HG03045 (cell line): ENCODE data around the gene MRPL37.

Experiments
- ATAC-seq: cut with Tn5 transposase; IDR thresholded peaks from one replicate; pipeline ENCODE4 v1.9.1; 2021; ENCODE audit warnings: mild to moderate bottlenecking, moderate library complexity; ENCODE audit not compliant: unreplicated experiment

Gene MRPL37

DNA sequence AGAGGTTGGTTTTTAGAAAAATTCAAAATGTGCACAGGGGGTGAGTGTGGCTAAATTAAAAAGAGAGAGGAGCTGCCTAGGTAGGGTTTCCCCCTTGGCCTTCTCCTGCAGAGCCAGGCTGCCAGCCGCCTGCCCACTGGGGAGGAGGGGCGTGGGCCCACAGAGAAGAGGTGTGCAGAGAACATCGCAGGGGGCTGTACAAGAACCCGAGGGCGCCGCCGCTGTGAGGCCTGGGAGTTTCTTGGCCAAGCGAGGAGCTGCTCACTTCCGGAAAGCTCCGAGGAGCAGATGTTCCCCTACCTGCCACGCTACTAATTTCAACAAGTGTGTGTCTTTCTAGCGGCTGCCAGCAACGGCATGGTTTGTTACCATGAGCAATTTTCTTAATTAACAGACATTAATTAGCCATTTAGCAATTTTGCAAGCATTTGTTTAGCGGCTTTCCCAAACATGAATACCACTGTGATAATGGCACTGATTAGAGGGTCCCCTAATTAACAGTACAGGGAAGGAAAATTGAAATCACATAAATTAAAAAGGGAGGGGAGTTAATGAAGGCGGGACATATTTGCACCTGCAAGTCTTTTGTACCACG, 59.7 kb downstream of the MRPL37 start:
- no peak for ATAC-seq

DNA sequence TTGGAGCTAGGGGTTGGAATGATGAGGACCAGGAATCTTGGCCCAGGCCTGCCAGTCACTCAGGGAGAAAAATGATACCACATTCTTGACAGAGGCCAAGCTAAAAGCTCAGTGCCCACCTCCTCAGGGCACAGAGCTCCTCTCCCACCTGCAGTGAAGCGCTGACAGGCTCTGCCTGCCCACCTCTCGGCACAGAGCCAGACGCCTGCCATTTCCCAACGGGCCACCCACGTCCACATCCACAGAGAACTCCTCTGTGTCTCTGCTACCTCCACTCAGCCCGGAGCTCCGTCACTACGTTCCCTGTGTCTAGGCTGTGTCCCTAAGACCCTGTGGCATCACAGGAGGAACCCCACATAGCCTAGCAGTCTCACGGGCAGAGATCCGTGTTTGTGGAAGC, 60.8 kb downstream of the MRPL37 start:
- ATAC-seq = no peak

DNA sequence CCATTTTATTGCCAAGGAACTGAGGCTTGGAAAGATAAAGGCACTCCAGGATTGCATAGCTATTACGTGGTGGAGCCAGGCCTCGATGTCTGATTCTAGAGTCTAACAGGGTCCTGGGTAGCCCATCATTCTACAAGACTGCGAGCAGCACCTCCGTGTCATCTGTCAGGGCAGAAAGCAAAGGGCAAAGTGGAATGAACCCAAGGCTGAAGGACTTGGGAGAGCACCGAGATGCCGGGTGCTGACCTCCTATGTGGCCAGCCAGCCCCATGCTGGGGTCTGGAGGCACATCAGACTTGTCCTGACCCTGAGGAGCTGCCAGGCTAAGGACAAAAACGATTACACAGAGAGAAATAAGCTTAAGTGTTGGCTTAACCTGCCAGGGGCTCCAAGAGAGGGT, 62.3 kb downstream of the MRPL37 start:
- no peak for ATAC-seq

DNA sequence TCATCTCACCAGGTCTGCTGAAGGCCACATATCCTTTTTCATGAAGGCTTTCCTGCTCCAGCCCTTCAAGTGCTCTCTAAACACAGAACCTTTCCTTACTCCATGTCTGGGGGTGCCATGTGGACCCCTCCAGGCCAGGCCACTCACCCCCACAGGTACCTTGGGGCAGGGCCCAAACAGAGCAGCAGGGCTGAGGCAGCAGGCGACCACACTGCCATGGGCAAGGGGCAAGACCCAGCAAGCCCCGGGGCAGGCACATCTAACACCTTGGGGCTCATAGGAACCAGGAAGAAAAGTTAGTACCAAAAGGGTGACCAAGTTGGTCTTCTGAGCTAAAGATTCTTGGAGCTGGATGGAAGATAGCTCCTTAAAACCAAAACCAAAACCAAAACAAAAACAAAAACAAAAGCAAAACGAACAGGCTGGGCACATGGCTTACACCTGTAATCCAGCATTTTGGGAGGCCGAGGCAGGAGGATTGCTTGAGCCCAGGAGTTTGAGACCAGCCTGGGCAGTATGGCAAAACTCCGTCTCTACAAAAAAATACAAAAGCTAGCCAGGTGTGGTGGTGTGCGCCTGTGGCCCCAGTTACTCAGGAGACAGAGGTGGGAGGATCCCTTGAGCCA, 63.7 kb downstream of the MRPL37 start:
- ATAC-seq = no peak

DNA sequence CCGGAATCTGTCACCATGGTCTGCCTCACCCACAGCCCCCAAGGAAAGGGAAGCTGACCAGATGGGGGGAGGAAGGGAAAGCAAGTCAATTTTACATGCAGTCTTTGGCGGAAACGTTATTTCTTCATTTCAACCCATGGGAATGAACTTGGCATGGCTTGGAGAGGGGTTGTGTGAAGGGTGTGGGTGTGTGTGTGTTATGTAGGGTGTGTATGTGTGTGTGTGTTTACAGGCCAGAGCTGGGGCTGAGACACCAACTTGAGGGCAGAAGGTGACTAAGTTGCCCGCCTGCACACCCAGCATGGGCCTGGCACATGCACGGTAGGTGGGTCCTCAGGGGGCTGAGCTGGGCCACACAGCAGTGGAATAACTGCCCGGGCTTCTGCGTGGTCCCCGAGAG, 65.2 kb downstream of the MRPL37 start:
- no peak for ATAC-seq

DNA sequence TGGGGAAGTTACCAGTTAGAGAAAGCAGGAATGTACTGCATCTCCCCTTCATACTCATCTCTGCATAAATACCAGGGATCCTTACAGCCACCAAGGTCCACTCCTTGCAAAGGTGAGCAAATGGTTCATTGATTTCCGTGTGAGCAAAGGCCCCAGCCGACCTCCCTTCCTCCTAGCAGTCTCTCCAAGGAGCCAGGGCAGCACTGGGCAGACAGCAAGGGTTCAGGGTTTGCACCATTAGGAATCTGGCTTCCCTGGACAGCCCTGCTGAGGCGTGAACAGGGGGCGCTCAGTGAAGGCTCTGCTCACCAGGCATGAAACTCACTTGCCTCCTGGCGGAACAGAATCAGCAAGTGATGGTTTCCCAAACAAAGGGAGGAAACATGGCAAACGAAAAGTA, 65.7 kb downstream of the MRPL37 start:
- no peak for ATAC-seq

DNA sequence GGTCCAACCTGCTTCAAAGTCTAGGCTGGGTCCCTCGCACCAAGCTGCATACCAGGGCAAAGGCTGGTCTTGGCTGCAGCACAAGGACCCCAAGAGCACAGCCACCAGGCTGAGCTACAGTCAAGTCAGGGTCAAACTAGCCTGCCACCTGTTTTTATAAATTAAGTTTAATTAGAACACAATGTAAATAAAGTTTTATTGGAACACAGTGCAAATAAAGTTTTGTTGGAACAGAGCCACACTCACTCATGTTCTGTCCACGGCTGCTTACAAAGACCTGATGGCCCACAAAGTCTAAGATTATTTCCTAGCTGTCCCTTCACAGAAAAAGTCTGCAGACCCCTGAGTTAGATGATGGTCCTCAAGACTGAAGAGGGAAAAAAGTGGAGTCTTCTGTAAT, 66.2 kb downstream of the MRPL37 start:
- no peak for ATAC-seq

DNA sequence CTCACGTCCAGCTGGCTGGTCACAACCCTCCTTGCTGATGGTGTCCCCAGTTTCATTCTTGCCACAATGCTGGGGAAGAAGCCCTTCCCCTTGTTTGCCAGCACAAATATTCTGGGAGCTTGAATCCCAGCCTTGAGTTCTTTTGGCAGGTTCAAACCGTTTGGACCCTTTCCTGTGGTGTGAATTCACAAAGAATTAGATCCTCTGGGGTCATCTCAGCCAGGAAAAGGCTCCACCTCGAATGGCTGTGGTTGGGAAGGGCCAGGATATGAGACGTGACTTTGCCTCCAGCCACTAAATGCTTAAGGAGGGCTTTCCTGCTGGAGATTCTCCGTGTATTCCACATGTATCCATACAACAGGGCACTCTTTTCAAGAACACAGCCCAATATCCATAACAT, 66.9 kb downstream of the MRPL37 start:
- no peak for ATAC-seq
